Measurements from ENCODE around the gene HSBP1L1. TPM values are rescaled to one million over a fixed set of nuclear protein-coding genes. Genes with fewer than 3 reads are reported as not detected.

HSBP1L1 gene
- polyA plus RNA-seq, 1 of the 3 experiments (the other 2 are of a cell fraction) = 7.4 TPM

DNA sequence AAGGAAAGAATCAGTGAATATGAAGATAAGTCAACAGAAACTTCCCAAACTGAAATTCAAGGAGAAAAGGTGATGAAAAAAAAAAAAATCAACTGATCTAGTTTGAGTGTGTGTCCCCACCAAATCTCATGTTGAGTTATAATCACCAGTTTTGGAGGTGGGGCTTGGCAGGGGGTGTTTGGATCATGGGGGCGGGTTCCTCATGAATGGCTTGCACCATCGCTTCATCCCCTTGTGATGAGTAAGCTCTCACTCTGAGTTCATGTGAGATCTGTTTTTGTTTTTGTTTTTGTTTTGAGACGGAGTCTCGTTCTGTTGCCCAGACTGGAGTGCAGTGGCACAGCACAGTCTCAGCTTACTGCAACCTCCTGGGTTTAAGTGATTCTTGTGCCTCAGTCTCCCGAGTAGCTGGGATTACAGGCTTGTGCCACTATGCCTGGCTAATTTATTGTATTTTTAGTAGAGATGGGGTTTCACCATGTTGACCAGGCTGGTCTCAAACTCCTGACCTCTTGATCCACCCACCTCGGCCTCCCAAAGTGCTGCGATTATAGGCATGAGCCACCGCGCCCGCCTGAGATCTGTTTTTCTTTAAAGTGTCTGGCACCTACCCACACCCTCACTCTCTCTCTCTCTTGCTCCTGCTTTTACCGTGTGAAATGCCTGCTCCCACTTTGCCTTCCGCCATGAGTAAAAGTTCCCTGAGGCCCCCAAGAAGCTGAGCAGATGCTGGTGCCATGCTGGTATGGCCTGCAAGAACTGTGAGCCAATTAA, 9.0 kb upstream of the HSBP1L1 start:
- Histone ChIP-seq H3K9me3 (no peaks in the 10 kb centered on the region), H3K36me3 (replicated peaks in 1 of 2; ENCODE audit: control insufficient read depth in 1 of 2, insufficient read depth in 2 of 2, low read length in 1 of 2) (no peaks in the 10 kb centered on the region), H3K27ac (ENCODE audit: low read depth in 2 of 2, low read length in 1 of 2) (no peak overlapping the region), H3K4me3 (ENCODE audit: low read depth in 2 of 2, low read length in 1 of 2) (no peak overlapping the region), H3K79me2 (ENCODE audit: insufficient read depth) (peaks cover 3% of the 10 kb centered on the region; the same call in 1 of the 2 replicates), H3K27me3 (ENCODE audit: insufficient read depth) (no peaks in the 10 kb centered on the region), H3K9me2 (no peaks in the 10 kb centered on the region), H2AFZ (ENCODE audit: low read depth) (no peak overlapping the region), H3K9ac (no peak overlapping the region), H3K4me2 (no peak overlapping the region), H3F3A (replicated peaks; ENCODE audit: insufficient read depth) (no peaks in the 10 kb centered on the region), H4K20me1 (ENCODE audit: insufficient read depth) (0 out of 2 replicates have a peak, but pooled peaks cover under 1% of the 10 kb centered on the region), H3K4me1 (ENCODE audit: control insufficient read depth in 1 of 2, insufficient read depth in 2 of 2, low read depth in 1 of 2, low read length in 1 of 2) (peaks cover 0 to under 1% of the 10 kb centered on the region in 2 experiments; a peak in 1 of 4 replicates)
- ChIA-PET POLR2A (no interaction called here), CTCF (no interaction called here)
- DNase-seq = no peak
- WGBS (ENCODE audit: low lambda C conversion rate) = 90% methylated on average over 12 of the region's 12 CpGs
- TF ChIP-seq CHD2 (IDR thresholded peaks at IDR 0.05; ENCODE audit: low read length, partially characterized antibody) = no peak
- no peak for TF ChIP-seq SIN3A (IDR thresholded peaks at IDR 0.05; ENCODE audit: borderline replicate concordance, low read depth, low read length)
- TF ChIP-seq, protein P1, sequence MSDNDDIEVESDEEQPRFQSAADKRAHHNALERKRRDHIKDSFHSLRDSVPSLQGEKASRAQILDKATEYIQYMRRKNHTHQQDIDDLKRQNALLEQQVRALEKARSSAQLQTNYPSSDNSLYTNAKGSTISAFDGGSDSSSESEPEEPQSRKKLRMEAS (IDR thresholded peaks at IDR 0.05; ENCODE audit: low read depth) = no peak
- TF ChIP-seq NRF1 (IDR thresholded peaks at IDR 0.05; ENCODE audit: low read depth, low read length) = no peak

DNA sequence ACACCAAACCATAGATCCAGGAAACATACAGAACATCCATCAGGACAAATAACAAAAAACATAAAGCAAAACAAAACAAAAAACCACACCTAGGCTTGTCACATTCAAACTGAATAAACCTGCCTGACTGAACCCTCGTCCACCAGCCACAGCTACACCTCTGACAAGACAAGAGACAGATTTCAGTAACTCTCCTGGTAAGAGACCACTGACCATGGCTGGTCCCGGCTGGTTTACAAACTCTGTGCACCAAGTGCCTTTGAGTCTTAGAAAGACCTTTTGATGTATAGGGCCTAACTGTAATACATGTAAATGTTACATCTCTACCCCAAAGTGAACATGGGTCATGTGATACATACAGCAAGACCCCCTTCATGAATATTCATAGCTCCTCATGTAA, 8.2 kb upstream of the HSBP1L1 start:
- 79% methylated on average over 2 of the region's 2 CpGs for WGBS (ENCODE audit: low lambda C conversion rate)
- TF ChIP-seq ZBTB33 (IDR thresholded peaks at IDR 0.05; ENCODE audit: borderline replicate concordance, low read depth) (no peak), MXI1 (IDR thresholded peaks at IDR 0.05; ENCODE audit: low read depth, low read length) (no peak), ELF1 (IDR thresholded peaks at IDR 0.05) (no peak), CHD2 (IDR thresholded peaks at IDR 0.05; ENCODE audit: low read length, partially characterized antibody) (no peak), CTCF (IDR thresholded peaks at IDR 0.05) (no peak), GABPA (IDR thresholded peaks at IDR 0.05; ENCODE audit: low read depth) (no peak), USF2 (IDR thresholded peaks at IDR 0.05; ENCODE audit: borderline replicate concordance, low read depth, low read length) (no peak), RXRA (IDR thresholded peaks at IDR 0.05; ENCODE audit: borderline replicate concordance, low read depth) (no peak), IRF3 (IDR thresholded peaks at IDR 0.05; ENCODE audit: low read depth, low read length) (no peak), JUND (IDR thresholded peaks at IDR 0.05) (no peak), POLR2AphosphoS5 (IDR thresholded peaks at IDR 0.05; ENCODE audit: low read depth, low read length) (no peak), YY1 (IDR thresholded peaks at IDR 0.05; ENCODE audit: low read depth) (no peak), TAF1 (IDR thresholded peaks at IDR 0.05; ENCODE audit: borderline replicate concordance, low read depth, low read length) (no peak), EZH2phosphoT487 (IDR thresholded peaks at IDR 0.05; ENCODE audit: borderline replicate concordance, low read depth) (no peak), TCF12 (IDR thresholded peaks at IDR 0.05) (no peak)

More for the DNA sequence above, 8.2 kb upstream of the HSBP1L1 start:
- Histone ChIP-seq H3K9ac (no peak overlapping the region), H4K20me1 (ENCODE audit: insufficient read depth) (no peaks in the 10 kb centered on the region), H3K9me3 (no peaks in the 10 kb centered on the region), H3K27ac (ENCODE audit: low read depth in 2 of 2, low read length in 1 of 2) (no peak overlapping the region), H3K27me3 (ENCODE audit: insufficient read depth) (no peaks in the 10 kb centered on the region), H3K4me3 (ENCODE audit: low read depth in 2 of 2, low read length in 1 of 2) (no peak overlapping the region), H2AFZ (ENCODE audit: low read depth) (no peak overlapping the region), H3K36me3 (replicated peaks in 1 of 2; ENCODE audit: control insufficient read depth in 1 of 2, insufficient read depth in 2 of 2, low read length in 1 of 2) (no peaks in the 10 kb centered on the region), H3K4me1 (ENCODE audit: control insufficient read depth in 1 of 2, insufficient read depth in 2 of 2, low read depth in 1 of 2, low read length in 1 of 2) (no peaks in the 10 kb centered on the region; a peak in 1 of 4 replicates), H3K9me2 (no peaks in the 10 kb centered on the region), H3K4me2 (no peak overlapping the region), H3F3A (replicated peaks; ENCODE audit: insufficient read depth) (no peaks in the 10 kb centered on the region), H3K79me2 (ENCODE audit: insufficient read depth) (no peaks in the 10 kb centered on the region)
- no peak for DNase-seq
- ChIA-PET CTCF (no interaction called here), POLR2A (no interaction called here)
